Measurements from ENCODE around the gene HS6ST3.
"Not testable (repeated sequence)": the region's sequence is repeated elsewhere in the genome, so short reads cannot be mapped to it uniquely, and the experiment has no call there.

Gene HS6ST3

GRCh38 chr13:96089749-96090239, at the start of gene HS6ST3:
HS6ST3 (plus strand) TSS chr13:96090107.
- no peak for DNase-seq

GRCh38 chr13:96041326-96042110, 48.4 kb upstream of the HS6ST3 start:
- DNase-seq, result no peak

- DNase-seq, result no peak
Observed at GRCh38 chr13:96044238-96044637, 45.7 kb upstream of the HS6ST3 start.

- not testable (repeated sequence) for DNase-seq
Observed at GRCh38 chr13:96046449-96047126, 43.3 kb upstream of the HS6ST3 start.

- DNase-seq, result not testable (repeated sequence)
Observed at GRCh38 chr13:96050955-96051354, 39.0 kb upstream of the HS6ST3 start.

- DNase-seq, result not testable (repeated sequence)
Observed at GRCh38 chr13:96051491-96051890, 38.4 kb upstream of the HS6ST3 start.

GRCh38 chr13:96051946-96052345, 38.0 kb upstream of the HS6ST3 start:
- not testable (repeated sequence) for DNase-seq

GRCh38 chr13:96052656-96053002, 37.3 kb upstream of the HS6ST3 start:
- DNase-seq, result no peak

GRCh38 chr13:96053003-96053703, 36.8 kb upstream of the HS6ST3 start, which contains the start of gene UGGT2:
UGGT2 (minus strand) TSS chr13:96053401; CDS start chr13:96053312, 89 bp downstream.
- DNase-seq, result no peak

GRCh38 chr13:96065849-96066248, 24.1 kb upstream of the HS6ST3 start:
- no peak for DNase-seq

GRCh38 chr13:96068729-96069128, 21.2 kb upstream of the HS6ST3 start:
- no peak for DNase-seq

GRCh38 chr13:96071504-96071903, 18.4 kb upstream of the HS6ST3 start:
- no peak for DNase-seq

- DNase-seq, result no peak
Observed at GRCh38 chr13:96072392-96072791, 17.5 kb upstream of the HS6ST3 start.

GRCh38 chr13:96075953-96076543, 13.9 kb upstream of the HS6ST3 start:
- DNase-seq, result peak; percentile 5 to 43

GRCh38 chr13:96080676-96081075, 9.2 kb upstream of the HS6ST3 start:
- no peak for DNase-seq

GRCh38 chr13:96081888-96082287, 8.0 kb upstream of the HS6ST3 start:
- DNase-seq, result no peak

GRCh38 chr13:96082640-96083039, 7.3 kb upstream of the HS6ST3 start:
- no peak for DNase-seq

GRCh38 chr13:96086736-96087135, 3.2 kb upstream of the HS6ST3 start:
- no peak for DNase-seq

- no peak for DNase-seq
Observed at GRCh38 chr13:96089139-96089538, 768 bp upstream of the HS6ST3 start.

- DNase-seq, result no peak
Observed at GRCh38 chr13:96090240-96091101, 564 bp downstream of the HS6ST3 start.

GRCh38 chr13:96091164-96092117, 1.5 kb downstream of the HS6ST3 start:
- no peak for DNase-seq

Measured in AML-193 (cell line).